GM21528 (cell line): ENCODE results near the gene RGPD3.
"Not testable (repeated sequence)": the region's sequence is repeated elsewhere in the genome, so short reads cannot be mapped to it uniquely, and the experiment has no call there.

ENCODE experiments used
- ATAC-seq: cut with Tn5 transposase; IDR thresholded peaks from one replicate; pipeline ENCODE4 v1.9.1; 2021; ENCODE audit warnings: mild to moderate bottlenecking, moderate library complexity; ENCODE audit not compliant: unreplicated experiment, low FRiP score

Gene RGPD3

GRCh38 chr2:106486551-106487385 lies 18.6 kb upstream of the RGPD3 start, which contains the start of gene CD8B2:
Gene CD8B2, plus strand, starts transcription at chr2:106487364. Its CDS starts 63 bp downstream, at chr2:106487427.
- not testable (repeated sequence) for ATAC-seq

GRCh38 chr2:106479563-106479962 lies 11.3 kb upstream of the RGPD3 start:
- ATAC-seq = not testable (repeated sequence)

- not testable (repeated sequence) for ATAC-seq
These were observed 9.4 kb upstream of the RGPD3 start for GRCh38 chr2:106477647-106478046.

- not testable (repeated sequence) for ATAC-seq
These were observed 2.4 kb upstream of the RGPD3 start for GRCh38 chr2:106470658-106471057.

- not testable (repeated sequence) for ATAC-seq
These were observed 697 bp downstream of the RGPD3 start for GRCh38 chr2:106467516-106467915.

- not testable (repeated sequence) for ATAC-seq
These were observed 6.3 kb downstream of the RGPD3 start for GRCh38 chr2:106461882-106462281.

GRCh38 chr2:106390680-106391079 lies 77.5 kb downstream of the RGPD3 start:
- ATAC-seq = not testable (repeated sequence)

GRCh38 chr2:106388814-106389410 lies 79.3 kb downstream of the RGPD3 start:
- ATAC-seq = not testable (repeated sequence)

- ATAC-seq = not testable (repeated sequence)
These were observed 83.7 kb downstream of the RGPD3 start for GRCh38 chr2:106384548-106384947.

- ATAC-seq = not testable (repeated sequence)
These were observed 86.3 kb downstream of the RGPD3 start for GRCh38 chr2:106381867-106382266.

GRCh38 chr2:106379567-106379966 lies 88.6 kb downstream of the RGPD3 start:
- ATAC-seq = not testable (repeated sequence)

- ATAC-seq = not testable (repeated sequence)
These were observed 99.0 kb downstream of the RGPD3 start for GRCh38 chr2:106369182-106369581.

GRCh38 chr2:106366204-106366885 lies 101.9 kb downstream of the RGPD3 start:
- ATAC-seq = no peak

GRCh38 chr2:106363791-106364190 lies 104.4 kb downstream of the RGPD3 start:
- ATAC-seq = no peak

GRCh38 chr2:106362789-106363188 lies 105.4 kb downstream of the RGPD3 start:
- ATAC-seq = no peak

- no peak for ATAC-seq
These were observed 108.7 kb downstream of the RGPD3 start for GRCh38 chr2:106359512-106359911.

GRCh38 chr2:106358521-106358920 lies 109.7 kb downstream of the RGPD3 start:
- no peak for ATAC-seq

- peak; percentile 85 for ATAC-seq
These were observed 110.1 kb downstream of the RGPD3 start for GRCh38 chr2:106358081-106358480.

- no peak for ATAC-seq
These were observed 111.9 kb downstream of the RGPD3 start for GRCh38 chr2:106356291-106356690.

GRCh38 chr2:106353676-106354075 lies 114.5 kb downstream of the RGPD3 start:
- no peak for ATAC-seq

GRCh38 chr2:106350980-106351379 lies 117.2 kb downstream of the RGPD3 start:
- ATAC-seq = no peak
